ENCODE measurements around the gene THSD1.
"Not testable (repeated sequence)": the region's sequence is repeated elsewhere in the genome, so short reads cannot be mapped to it uniquely, and the experiment has no call there.

THSD1 gene

DNA sequence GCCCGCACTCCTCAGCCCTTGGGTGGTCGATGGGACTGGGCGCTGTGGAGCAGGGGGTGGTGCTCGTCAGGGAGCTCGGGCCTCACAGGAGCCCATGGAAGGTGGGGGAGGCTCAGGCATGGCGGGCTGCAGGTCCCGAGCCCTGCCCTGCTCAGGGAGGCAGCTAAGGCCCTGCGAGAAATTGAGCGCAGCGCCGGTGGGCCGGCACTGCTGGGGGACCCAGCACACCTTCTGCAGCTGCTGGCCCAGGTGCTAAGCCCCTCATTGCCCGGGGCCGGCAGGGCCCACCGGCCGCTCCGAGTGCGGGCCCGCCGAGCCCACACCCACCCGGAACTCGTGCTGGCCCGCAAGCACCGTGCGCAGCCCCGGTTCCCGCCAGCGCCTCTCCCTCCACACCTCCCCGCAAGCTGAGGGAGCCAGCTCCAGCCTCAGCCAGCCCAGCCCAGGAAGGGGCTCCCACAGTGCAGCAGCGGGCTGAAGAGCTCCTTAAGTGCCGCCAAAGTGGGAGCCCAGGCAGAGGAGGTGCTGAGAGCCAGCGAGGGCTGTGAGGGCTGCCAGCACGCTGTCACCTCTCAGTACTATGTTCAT lies 2.2 kb upstream of the THSD1 start:
- not testable (repeated sequence) for DNase-seq

DNA sequence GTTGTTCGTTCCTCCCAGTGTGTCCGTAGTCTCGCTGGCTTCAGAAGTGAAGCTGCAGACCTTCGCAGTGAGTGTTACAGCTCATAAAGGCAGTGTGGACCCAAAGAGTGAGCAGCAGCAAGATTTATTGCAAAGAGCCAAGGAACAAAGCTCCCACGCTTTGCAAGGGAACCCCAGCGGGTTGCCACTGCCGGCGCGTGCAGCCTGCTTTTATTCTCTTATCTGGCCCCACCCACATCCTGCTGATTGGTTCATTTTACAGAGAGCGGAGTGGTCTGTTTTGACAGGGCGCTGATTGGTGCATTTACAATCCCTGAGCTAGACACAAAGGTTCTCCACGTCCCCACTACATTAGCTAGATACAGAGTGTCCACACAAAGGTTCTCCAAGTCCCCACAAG lies 1.5 kb upstream of the THSD1 start:
- not testable (repeated sequence) for DNase-seq

DNA sequence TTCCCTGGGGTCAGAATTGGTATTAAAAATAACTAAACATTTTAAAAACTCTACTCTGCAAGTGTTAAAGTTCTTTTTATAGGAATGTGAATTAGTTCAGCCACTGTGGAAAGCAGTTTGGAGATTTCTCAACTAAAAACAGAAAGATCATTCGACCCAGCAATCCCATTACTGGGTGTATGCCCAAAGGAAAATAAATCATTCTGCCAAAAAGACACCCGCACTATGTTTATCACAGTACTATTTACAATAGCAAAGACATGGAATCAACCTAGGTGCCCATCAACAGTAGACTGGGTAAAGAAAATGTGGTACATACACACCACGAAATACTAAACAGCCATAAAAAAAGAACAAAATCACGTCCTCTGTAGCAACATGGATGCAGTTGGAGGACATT lies 657 bp upstream of the THSD1 start:
- no peak for DNase-seq

DNA sequence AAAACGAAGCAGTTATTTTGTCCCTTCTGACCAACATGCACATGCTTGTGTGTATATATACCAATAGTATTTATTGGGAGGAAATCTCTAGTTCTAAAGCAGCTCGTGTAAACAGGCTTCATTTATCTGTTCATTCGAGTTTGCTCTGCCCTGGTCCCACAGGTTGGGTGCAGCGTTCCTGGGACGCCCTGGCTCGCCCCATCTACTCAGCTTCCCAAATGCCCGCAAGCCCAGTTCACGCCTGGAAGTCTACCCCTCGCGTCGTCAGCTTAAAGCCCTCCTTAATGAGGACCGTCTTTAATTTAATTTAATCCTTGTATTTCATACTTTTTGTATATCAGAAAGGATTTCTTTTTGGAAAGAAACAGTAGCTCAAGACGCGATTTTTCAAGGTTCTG lies 604 bp downstream of the THSD1 start:
- DNase-seq, result no peak

DNA sequence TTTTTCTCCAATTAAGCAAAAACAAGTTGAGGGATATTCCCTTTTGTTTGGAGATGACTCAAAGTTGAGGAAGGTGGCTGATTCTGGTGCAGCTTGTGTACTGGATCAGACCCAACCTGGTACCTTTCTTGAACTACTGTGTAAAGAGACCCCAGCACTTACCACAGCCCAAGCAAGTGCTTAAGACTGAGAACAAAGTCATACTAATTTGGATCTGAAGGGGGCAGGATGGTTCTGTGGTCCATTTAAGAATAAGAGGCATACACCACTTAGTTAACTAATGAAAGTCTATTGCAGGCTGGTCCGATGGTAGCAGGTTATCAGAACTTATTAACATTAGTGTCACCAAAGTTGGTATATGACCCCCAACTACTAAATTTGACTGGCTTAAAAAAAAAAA lies 6.3 kb downstream of the THSD1 start:
- no peak for DNase-seq

DNA sequence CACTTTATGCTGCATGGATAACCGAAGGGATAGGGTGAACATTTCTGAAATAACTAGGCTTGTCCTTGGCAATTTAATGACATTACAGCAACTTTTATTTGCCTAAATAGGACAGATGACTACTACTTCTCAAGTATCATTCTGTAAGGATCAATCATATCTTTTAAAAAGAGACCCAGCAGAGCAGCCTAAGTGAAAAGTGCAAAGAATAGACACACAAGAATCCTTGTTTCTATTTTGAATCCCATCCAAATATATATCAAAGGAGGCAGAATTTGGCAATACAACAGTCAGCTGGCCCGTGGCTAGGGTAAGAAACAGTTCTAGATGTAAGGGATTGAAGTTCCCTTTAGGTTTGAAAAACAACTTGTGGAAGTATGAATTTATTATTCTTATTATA lies 6.9 kb downstream of the THSD1 start:
- DNase-seq, result no peak

DNA sequence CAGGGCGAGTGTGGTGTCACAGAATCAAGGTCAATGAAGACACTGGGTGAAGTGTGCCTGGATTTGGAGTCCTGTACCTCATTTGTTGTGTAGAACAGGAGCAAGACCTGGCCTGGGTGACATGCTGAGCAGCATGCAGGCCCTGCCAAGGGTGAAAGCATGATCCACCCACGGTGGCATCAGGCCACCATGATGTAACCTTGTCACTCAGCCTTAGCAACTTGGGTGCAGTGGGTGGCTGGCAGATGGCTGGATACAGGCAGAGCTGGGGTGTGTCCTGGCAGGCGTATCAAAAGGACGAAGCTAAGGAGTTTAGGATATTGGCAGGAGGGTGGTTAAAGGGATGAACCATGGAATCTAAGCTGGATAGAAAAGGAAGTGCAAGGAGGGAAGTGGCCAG lies 10.3 kb downstream of the THSD1 start:
- no peak for DNase-seq

DNA sequence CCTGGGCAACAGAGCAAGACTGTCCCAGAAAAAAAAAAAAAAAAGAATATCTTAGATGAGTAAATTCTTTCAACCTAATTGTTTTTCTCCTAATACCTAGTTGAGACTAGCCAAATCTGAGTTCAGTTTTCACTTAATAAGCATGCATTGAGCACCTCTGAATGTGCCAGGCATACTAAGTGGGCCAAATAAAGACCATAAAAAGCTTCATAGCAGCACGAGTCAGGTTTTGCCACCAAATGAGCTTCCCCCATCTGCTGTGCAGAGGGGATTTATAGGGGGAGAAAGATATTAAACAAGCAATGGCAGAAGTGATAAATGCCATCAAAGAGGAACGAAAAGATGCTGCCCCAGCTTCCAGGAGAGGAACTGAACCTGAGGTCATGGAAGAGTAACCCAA lies 11.4 kb downstream of the THSD1 start:
- DNase-seq, result no peak

DNA sequence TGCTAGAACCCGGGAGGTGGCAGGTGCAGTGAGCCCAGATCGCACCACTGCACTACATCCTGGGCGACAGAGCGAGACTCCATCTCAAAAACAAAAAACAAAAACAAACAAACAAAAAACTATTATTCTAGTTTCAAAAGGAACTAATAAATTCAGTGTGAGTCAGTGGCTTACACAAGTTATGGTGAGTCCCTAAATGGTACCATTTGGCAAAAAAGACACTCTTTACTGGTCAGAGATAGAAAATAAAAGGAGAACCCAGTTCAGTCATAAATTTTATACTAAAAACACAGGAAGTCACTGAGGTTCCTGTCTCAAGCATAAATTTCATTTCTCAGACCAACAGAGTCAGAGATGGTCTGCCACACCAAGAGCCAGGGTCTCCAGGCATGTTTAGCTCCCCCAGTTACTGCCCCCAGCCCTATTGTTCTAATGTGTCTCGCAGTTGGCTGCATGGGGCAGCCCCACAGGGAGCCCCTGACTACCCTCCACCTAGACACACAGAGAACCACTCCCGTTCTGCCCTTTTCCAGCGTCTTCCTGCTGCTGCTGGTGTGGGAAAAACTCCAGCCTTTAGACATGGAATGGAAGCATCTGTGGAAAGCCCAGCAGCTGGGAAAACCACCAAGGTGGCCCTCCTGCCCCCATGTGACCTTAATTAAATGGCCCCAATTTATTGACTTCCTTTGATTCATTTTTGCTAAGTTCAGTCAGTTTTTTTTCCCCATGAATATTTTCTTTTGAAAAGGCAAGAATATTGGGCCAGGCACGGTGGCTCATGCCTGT lies 12.2 kb downstream of the THSD1 start:
- no peak for DNase-seq

DNA sequence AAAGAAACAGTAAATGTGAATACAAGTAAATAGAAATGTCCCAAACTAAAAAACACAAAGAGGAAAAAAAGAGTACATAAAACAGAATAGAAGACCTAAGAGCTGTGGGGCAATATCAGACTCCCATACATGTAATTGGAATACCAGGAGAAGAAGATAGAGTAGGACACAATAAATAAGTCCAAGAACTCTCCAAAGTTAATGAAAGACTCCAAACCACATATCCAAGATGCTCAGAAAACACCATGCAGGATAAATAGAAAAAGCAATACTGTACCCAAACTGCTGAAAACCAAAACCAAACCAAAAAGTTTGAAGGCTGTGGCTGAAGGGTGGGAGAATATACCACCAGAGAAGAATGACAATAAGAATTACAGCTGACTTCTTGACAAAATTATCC lies 18.3 kb downstream of the THSD1 start:
- no peak for DNase-seq

DNA sequence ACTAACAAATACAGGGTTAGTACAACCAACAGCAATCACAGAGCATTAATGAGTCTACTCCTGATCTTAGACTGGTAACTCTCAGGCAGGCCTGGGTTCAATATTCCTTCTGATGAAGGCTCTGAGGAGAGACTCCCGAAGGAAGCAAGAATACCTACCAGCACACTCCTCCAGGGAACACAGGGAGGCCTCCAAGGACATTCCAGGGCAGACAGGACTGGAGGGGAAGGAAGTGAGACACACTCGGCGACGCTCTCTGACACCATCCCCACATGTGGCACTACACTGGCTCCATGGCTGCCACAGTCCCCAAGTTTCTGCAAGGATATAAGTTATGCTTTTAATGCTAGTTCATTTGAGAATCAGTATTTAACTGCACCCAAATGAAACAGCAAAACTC lies 20.1 kb downstream of the THSD1 start:
- DNase-seq, result no peak

DNA sequence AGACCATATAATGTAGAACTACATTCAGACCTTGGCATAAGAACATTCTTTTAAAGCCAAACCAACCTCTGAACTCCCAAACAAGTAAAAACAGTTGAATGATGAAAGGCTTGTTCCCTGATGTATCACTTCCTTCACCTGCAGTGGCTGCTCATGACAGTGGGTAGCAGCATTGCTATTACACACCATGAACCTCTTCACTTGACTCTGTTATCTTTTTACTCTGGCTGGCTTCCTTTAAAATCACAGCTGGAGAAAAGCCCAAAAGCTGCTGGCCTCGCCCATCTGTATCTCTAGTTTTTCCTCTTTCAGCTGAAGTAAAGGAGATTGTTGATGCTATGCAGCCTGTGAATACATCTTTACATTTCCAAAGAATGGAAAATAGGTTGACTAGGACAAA lies 22.6 kb downstream of the THSD1 start:
- no peak for DNase-seq

DNA sequence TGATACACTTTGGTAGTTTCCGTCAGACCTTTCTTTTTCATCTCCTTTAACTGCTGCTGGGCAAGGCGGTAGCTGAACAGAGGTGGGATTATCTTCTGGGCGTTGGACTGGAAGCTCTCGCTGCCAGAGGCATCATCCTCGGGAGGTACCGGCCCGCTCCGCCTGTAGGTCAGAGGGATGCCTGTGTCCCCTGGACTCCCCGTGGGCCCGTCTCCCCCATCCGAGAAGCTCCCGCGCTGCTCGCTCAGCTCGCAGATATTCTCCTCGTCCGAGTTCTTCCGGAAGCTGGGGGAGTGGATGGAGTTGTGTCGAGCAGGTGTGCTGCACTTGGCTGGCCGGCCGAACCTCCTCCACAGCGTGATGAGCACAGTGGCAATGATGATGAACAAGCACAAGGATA lies 27.7 kb downstream of the THSD1 start:
- no peak for DNase-seq

DNA sequence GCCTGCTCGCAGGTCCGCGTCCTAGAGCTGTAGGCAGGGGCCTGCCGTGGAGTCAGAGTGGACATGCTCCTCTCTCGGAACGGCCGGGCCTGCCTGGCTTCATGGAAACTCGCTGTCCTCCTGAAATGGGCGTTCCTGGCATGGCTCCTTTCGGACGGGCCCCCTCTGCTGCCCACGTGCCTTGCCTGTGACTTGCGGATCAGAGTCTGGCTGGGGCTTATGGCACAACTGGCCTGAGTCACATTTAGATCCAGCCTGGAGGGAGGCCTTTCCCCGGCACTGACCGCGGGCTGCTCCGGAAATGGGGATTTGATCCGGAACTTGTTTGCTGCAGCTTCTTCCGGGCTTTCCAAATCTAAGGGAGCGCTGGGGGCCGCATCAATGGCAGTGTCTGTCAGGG lies 28.1 kb downstream of the THSD1 start:
- DNase-seq, result no peak

DNA sequence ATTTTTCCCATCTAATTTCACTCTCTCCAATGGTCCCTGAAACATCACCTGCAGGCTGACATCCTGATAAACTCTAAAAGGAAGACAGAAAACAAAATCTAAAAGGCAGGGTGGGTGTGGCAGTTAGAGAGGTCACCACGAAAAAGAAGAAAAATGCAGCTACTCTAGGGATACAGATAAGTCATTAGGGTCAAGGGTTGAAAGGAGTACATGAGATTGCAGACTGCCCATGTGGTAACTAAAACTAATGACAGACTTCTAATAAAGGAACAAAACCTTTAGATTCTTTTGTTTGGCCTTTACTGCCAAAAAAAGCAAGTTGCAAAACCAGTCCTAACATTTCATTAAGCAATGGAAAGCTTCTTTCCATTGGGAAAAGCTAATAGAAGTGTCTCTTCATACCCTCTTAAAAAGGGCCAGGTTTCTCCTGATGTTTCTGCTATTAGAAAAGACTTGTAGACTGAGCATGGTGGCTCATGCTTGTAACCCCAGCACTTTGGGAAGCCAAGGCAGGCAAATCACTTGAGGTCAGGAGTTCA lies 31.0 kb downstream of the THSD1 start:
- DNase-seq, result no peak

DNA sequence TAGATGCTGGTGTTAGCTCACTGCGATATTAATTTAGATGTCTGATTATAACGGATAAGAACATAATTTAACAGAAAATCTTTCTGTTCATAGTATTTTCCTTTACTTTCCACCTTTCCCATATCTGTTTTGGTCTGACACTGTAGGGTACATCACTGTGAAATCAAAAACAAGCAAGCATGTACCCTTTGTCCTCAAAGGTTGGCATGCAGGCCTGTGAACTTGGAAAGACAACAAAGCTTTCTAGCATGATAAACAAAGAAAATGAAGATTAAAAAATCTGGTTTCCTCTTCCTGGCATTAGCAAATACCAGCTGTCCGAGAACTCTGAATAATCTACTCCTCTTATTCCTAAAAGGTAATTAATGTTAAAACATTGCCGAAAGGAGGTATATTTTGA lies 31.6 kb downstream of the THSD1 start:
- DNase-seq, result no peak

DNA sequence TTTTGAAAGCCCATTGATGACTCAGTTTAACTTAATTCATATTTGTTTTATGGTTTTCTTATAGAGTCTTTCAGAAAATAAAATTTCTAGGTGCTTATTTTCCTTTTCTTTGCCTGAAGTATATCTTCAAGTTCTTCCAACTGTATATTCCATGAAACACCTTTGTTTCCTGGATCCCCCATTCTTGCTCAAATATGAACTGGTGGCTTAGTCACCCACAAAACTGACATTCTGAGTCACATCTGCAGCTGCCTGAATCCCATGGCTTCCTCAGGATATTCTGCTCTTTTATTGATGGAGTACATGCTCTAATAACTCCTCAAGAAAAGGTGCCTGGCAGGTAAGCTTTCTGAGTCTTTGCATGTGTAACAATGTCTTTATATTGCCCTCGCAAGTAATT lies 32.7 kb downstream of the THSD1 start:
- DNase-seq, result not testable (repeated sequence)

DNA sequence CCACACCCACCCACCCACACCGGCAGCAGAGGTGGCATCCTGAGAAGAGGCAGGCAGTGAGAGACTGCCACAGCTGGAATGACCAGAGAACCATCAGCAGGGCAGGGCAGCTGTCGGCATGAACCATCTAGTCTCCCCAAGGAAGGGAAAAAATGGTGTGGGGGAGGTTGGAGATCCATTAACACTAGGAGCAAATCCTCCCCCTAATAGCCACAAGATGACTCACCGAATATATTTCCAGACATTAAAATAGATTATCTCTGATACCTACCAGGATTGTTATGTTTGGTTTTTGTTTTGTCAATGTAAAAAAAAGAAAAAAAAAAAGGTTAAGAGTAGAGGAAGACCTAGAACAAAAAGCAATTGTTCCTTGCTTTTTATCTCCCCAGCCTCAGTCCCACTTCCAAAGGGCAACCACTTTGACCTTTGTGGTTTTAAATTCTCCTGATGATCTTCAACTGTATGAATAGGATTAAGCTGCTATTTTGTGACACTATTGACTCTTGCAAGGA lies 34.2 kb downstream of the THSD1 start:
- no peak for DNase-seq

DNA sequence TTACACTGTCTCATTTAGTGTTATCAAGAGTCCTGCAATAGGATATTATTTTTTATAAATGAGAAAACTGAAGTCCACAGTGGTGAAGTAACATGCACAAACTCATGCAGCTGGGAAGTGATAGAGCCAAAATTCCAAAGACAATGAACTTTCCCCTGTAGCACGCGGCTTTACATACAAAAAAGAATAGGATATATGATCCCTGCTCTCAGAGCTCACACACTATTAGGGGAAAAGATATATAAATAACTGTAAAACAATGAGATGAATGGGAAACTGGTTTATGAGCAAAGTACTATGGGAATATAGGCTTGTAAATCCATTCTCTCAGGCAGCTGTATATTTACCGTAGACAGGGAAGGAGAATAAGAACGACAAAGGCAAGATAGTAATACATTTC lies 39.7 kb downstream of the THSD1 start:
- DNase-seq, result no peak

DNA sequence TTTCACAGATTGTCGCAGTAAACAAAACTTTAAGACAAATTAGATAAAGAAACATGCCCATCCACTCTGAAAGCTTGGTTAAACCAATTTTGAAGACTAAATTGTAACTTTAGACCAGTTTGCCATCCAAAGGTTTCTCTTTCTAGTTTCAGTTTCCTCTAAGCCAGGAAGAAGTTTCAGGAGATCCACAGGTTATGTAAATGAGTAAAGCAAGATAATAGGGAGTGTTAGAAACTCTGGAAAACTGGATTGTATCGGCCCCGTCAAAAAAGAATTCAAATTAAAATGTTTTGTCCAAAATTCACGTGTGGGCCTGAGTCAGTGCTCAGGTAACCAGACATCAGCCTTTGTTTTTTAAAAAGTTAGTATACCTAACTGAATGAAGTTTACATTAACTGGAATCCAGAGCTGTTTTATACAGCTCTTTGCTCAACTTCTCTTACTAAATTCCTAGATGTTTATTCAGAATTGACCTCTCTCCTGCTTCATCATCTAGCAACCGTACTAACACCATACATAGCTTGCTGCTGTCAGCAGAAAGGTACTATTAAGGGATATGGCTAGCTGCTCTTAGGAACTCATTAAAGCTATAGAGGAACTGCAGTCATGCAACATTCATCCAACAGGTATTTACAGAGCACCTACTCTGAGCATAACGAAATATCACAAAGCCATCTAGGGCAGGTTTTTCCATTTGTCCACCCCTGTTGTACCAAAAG lies 43.6 kb downstream of the THSD1 start:
- DNase-seq, result not testable (repeated sequence)

DNA sequence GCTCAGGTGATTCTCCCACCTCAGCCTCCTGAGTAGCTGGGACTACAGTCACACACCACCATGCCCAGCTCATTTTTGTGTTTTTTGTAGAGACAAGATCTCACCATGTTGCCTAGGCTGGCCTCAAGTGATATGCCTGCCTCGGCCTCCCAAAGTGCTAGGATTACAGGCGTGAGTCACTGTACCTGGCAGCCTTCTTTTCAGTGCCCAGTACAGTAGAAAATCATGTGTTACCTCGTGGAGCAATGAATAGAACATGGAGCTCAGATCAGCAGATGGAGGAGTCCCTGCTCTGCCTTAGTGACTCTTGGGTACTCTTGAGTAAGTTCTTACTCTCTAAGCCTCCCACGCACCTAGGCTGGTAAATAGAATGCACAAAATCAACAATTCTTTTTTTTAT lies 44.7 kb downstream of the THSD1 start:
- DNase-seq, result no peak

DNA sequence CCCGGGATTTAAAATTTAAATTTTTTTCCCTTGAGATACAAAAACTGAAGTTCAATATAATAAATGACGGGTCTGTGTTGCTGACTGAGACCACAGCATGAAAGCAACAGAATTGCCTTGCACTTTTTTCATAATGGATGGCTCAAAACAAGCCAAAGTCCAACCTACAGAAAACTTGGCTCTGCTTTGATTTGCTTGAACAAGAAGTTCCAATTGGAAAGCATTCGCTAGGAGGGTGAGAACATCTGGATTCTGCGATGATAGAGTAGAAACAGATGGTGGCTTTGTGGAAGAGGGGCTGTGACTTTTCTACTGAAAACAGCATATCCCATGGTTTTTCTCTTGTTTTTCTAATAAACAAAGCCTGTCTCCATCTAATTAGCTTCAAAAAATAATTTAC lies 46.4 kb downstream of the THSD1 start:
- DNase-seq, result no peak

DNA sequence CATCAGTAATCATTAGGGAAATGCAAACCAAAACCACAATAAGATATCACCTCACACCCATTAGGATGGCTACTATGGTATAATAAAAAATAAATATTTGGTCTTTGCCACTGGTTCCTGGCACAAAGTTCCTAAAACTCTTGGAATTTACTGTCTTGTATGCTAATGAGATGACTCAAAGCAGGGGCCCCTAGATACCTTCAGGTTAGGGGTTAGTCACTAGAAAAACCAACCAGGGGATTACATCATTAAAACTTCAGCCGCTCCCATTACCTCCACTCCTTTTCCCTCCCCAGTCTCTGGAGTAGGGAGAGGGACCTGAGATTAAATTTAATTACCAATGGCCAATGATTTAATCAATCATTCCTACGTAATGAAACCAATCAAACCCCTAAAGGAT lies 49.6 kb downstream of the THSD1 start:
- no peak for DNase-seq

DNA sequence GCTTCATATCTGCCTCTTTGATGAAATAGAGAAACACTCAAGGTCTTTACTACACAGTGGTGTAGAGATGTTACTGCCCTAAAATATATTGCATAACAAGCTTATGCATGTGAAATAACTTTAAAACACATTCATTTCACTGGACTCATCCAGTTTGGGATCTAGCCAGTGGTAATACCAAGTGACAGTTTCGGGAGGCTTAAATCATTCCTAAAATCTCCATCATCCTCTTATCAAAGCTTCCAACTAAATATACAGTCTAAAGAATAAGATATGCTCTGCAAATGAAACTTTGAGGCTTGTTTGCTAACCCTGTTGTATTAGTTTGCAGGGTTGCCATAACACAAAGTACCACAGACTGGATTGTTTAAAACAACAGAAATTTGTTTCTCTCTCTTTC lies 52.8 kb downstream of the THSD1 start:
- no peak for DNase-seq
